HCT116 (cell line): ENCODE data around the gene TWIST2.

Experiments
- CBX3 ChIP-seq: IDR thresholded peaks from 2 replicates; pipeline ENCODE4 v1.6.1; 2012; ENCODE audit warnings: low read depth
- CTCF ChIP-seq, 3 experiments: fragments of 200-600 bp in 1 of 3; sonication (generic) in 1 of 3; IDR thresholded peaks in 2 of 3; conservative IDR thresholded peaks in 1 of 3; 2 replicates each; pipeline ENCODE4 v1.5.1; 2012 to 2017; ENCODE audit warnings: low read depth in 2 of 3, low read length in 2 of 3, antibody characterized with exemption in 1 of 3, borderline replicate concordance in 1 of 3, control low read depth in 1 of 3, mild to moderate bottlenecking in 1 of 3, mixed read lengths in 1 of 3, mixed run types in 1 of 3, moderate library complexity in 1 of 3; ENCODE audit not compliant: insufficient read depth in 1 of 3
- ELF1 ChIP-seq: IDR thresholded peaks from 2 replicates; pipeline ENCODE4 v1.6.1; 2012; ENCODE audit warnings: low read depth, borderline replicate concordance
- EZH2 ChIP-seq: fragments of 200-600 bp; sonication (generic); IDR thresholded peaks from 2 replicates; pipeline ENCODE4 v1.6.1; 2017; ENCODE audit warnings: antibody characterized with exemption, mixed run types
- EZH2phosphoT487 ChIP-seq: fragments of 200-600 bp; IDR thresholded peaks from 2 replicates; pipeline ENCODE4 v1.6.1; 2018; ENCODE audit warnings: antibody characterized with exemption, borderline replicate concordance
- POLR2A ChIP-seq: IDR thresholded peaks from 2 replicates; pipeline ENCODE4 v1.7.0; 2011; ENCODE audit warnings: borderline replicate concordance; ENCODE audit not compliant: insufficient read depth, insufficient read length; ENCODE audit errors: extremely low read depth
- POLR2AphosphoS5 ChIP-seq: IDR thresholded peaks from 2 replicates; pipeline ENCODE4 v1.6.1; 2011; ENCODE audit warnings: mild to moderate bottlenecking, low read depth, low read length, moderate library complexity
- SP1 ChIP-seq: IDR thresholded peaks from 2 replicates; pipeline ENCODE4 v1.6.1; 2012; ENCODE audit warnings: low read depth
- SRF ChIP-seq: IDR thresholded peaks from 2 replicates; pipeline ENCODE4 v1.6.1; 2012; ENCODE audit warnings: low read depth
- ZNF274 ChIP-seq: fragments of 200-500 bp; sonication (Bioruptor generic); IDR thresholded peaks from 2 replicates; pipeline ENCODE4 v1.6.1; 2014; ENCODE audit warnings: mild to moderate bottlenecking, low read depth, low read length, inconsistent platforms
- TF ChIP-seq, protein P1 (sequence below): IDR thresholded peaks from 2 replicates; pipeline ENCODE4 v1.6.1; 2012
- TF ChIP-seq, protein P2 (sequence below): IDR thresholded peaks from 2 replicates; pipeline ENCODE4 v1.6.1; 2012; ENCODE audit warnings: low read depth

- TF ChIP-seq CTCF (IDR thresholded peaks at IDR 0.05 in 2 of 3, conservative IDR thresholded peaks at IDR 0.05 in 1 of 3; ENCODE audit: borderline replicate concordance in 1 of 3, insufficient read depth in 1 of 3, low read depth in 2 of 3, low read length in 2 of 3) (no peak), EZH2phosphoT487 (no peak), SP1 (no peak), ELF1 (no peak), POLR2AphosphoS5 (no peak), POLR2A (no peak), ZNF274 (no peak), CBX3 (no peak), EZH2 (no peak), SRF (no peak)
- TF ChIP-seq, protein P1, sequence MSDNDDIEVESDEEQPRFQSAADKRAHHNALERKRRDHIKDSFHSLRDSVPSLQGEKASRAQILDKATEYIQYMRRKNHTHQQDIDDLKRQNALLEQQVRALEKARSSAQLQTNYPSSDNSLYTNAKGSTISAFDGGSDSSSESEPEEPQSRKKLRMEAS: no peak
- TF ChIP-seq, protein P2, sequence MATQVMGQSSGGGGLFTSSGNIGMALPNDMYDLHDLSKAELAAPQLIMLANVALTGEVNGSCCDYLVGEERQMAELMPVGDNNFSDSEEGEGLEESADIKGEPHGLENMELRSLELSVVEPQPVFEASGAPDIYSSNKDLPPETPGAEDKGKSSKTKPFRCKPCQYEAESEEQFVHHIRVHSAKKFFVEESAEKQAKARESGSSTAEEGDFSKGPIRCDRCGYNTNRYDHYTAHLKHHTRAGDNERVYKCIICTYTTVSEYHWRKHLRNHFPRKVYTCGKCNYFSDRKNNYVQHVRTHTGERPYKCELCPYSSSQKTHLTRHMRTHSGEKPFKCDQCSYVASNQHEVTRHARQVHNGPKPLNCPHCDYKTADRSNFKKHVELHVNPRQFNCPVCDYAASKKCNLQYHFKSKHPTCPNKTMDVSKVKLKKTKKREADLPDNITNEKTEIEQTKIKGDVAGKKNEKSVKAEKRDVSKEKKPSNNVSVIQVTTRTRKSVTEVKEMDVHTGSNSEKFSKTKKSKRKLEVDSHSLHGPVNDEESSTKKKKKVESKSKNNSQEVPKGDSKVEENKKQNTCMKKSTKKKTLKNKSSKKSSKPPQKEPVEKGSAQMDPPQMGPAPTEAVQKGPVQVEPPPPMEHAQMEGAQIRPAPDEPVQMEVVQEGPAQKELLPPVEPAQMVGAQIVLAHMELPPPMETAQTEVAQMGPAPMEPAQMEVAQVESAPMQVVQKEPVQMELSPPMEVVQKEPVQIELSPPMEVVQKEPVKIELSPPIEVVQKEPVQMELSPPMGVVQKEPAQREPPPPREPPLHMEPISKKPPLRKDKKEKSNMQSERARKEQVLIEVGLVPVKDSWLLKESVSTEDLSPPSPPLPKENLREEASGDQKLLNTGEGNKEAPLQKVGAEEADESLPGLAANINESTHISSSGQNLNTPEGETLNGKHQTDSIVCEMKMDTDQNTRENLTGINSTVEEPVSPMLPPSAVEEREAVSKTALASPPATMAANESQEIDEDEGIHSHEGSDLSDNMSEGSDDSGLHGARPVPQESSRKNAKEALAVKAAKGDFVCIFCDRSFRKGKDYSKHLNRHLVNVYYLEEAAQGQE: no peak
Measured at GRCh38 chr2:238924032-238924431, 76.1 kb downstream of the TWIST2 start.
